GM21619 (cell line): Measurements from ENCODE around the gene NFKB1.
A peak's percentile ranks its signal among the peaks of the same experiment; 100 is the strongest.
"Not testable (repeated sequence)": the region's sequence is repeated elsewhere in the genome, so short reads cannot be mapped to it uniquely, and the experiment has no call there.

Experiments used
- ATAC-seq: cut with Tn5 transposase; IDR thresholded peaks from one replicate; pipeline ENCODE4 v1.9.1; 2021; ENCODE audit not compliant: unreplicated experiment

Gene NFKB1

DNA sequence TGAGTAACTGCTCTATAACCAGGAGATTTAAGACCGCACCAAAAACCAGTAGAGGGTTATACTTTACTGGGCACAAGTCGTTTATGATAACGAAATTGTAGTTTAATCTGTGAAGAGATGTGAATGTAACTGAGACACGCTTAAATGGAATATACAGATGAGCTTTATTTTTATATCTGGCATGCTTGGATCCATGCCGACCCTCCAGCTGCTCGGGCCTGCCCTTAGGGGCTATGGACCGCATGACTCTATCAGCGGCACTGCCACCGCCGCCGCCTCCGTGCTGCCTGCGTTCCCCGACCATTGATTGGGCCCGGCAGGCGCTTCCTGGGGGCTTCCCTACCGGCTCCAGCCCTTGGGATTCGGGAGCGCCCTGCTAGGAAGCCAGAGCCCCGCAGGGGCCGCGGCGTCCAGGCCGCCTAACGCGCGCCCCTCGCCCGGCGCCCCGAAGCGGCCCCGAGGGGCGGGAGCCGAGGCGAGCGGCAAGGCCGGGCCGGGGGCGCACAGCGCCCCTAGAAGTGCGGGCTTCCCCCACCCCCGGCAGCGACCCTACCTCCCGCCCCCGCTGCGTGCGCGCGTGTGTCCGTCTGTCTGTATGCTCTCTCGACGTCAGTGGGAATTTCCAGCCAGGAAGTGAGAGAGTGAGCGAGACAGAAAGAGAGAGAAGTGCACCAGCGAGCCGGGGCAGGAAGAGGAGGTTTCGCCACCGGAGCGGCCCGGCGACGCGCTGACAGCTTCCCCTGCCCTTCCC lies at the start of gene NFKB1:
TSS of gene NFKB1 (plus strand) at position 664 of the 751 bp plus-strand sequence. CDS start 24,160 bp downstream, outside the sequence.
- peak; percentile 60 for ATAC-seq

- ATAC-seq = no peak
Observed at GRCh38 chr4:102452854-102453253, 48.3 kb upstream of the NFKB1 start.

GRCh38 chr4:102453827-102454226 lies 47.3 kb upstream of the NFKB1 start:
- ATAC-seq = no peak

- ATAC-seq = no peak
Observed at GRCh38 chr4:102454268-102454667, 46.9 kb upstream of the NFKB1 start.

GRCh38 chr4:102454981-102455685 lies 46.0 kb upstream of the NFKB1 start:
- no peak for ATAC-seq

DNA sequence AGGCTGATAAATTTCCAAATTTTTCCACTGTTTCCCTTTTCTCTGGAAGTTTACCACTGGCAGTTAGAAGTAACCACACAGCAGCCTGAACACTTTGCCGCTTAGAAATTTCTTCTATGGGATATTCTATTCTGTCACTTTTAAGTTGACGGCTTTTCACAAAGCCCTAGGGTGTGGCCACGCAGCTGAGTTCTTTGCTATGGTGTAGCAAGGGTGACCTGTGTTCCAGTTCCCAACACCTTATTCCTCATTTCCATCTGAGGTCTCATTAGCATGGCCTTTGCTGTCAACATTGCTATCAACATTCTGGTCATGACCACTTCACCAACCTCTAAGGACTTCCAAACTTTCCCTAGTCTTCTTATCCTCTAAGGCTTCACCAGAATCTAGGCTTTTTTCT lies 45.4 kb upstream of the NFKB1 start:
- no peak for ATAC-seq

- ATAC-seq = no peak
Observed at GRCh38 chr4:102466298-102466697, 34.9 kb upstream of the NFKB1 start.

DNA sequence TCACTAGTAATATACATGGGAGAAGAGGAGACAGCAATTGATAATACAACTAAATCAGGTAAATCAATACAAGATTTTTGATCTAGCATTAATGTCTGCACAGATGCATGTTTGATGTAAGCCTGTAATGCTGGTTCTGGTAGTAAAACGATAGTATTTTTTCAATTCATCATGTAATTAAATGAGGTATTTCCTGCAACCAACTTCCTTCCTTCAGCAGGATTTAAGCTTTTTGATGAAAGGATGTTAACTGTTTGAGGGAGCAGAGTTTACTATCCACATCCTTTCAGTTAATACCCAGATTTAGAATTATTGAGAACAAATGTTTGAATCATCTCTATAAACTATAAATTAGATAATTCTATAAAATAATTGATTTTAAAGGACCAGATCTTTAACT lies 31.4 kb upstream of the NFKB1 start:
- no peak for ATAC-seq

GRCh38 chr4:102472441-102473013 lies 28.6 kb upstream of the NFKB1 start:
- ATAC-seq = no peak

GRCh38 chr4:102473476-102473875 lies 27.7 kb upstream of the NFKB1 start:
- no peak for ATAC-seq

GRCh38 chr4:102474736-102475504 lies 26.2 kb upstream of the NFKB1 start:
- ATAC-seq = no peak

- no peak for ATAC-seq
Observed at GRCh38 chr4:102477657-102478056, 23.5 kb upstream of the NFKB1 start.

- no peak for ATAC-seq
Observed at GRCh38 chr4:102478186-102478585, 23.0 kb upstream of the NFKB1 start.

GRCh38 chr4:102479832-102480231 lies 21.3 kb upstream of the NFKB1 start:
- not testable (repeated sequence) for ATAC-seq

GRCh38 chr4:102483120-102483519 lies 18.0 kb upstream of the NFKB1 start:
- no peak for ATAC-seq

- ATAC-seq = not testable (repeated sequence)
Observed at GRCh38 chr4:102483990-102484692, 17.0 kb upstream of the NFKB1 start.

- no peak for ATAC-seq
Observed at GRCh38 chr4:102492531-102493241, 8.5 kb upstream of the NFKB1 start.

GRCh38 chr4:102493257-102493656 lies 7.9 kb upstream of the NFKB1 start:
- ATAC-seq = no peak

GRCh38 chr4:102493794-102494193 lies 7.4 kb upstream of the NFKB1 start:
- no peak for ATAC-seq

- no peak for ATAC-seq
Observed at GRCh38 chr4:102494603-102495002, 6.6 kb upstream of the NFKB1 start.
